Activated CD4-positive, alpha-beta T cell treated with anti-CD3 and anti-CD28 coated beads, Interleukin-2, Interleukin-4, amounts not matched to agents 100 ng/mL and 50 ng/mL, durations not matched to agents 16 hours and 8 hours (primary cell): Measurements from ENCODE around the gene TICRR.
A peak's percentile ranks its signal among the peaks of the same experiment; 100 is the strongest.
"Not testable (repeated sequence)": the region's sequence is repeated elsewhere in the genome, so short reads cannot be mapped to it uniquely, and the experiment has no call there.

ENCODE experiments used
- DNase-seq: peaks from one replicate; pipeline ENCODE4 v3.0.0-alpha.2; 2020; ENCODE audit warnings: low spot score

TICRR gene

GRCh38 chr15:89575146-89575655 is at the start of gene TICRR:
TSS of gene TICRR (plus strand) at chr15:89575469. CDS start at chr15:89575587, 118 bp downstream.
- peak; percentile 99 for DNase-seq

- DNase-seq, result no peak
These were observed 49.1 kb upstream of the TICRR start for GRCh38 chr15:89526181-89526580.

- no peak for DNase-seq
These were observed 48.4 kb upstream of the TICRR start for GRCh38 chr15:89526601-89527441.

- DNase-seq, result no peak
These were observed 46.4 kb upstream of the TICRR start for GRCh38 chr15:89528757-89529352.

- DNase-seq, result no peak
These were observed 44.3 kb upstream of the TICRR start for GRCh38 chr15:89530976-89531375.

- DNase-seq, result no peak
These were observed 43.3 kb upstream of the TICRR start for GRCh38 chr15:89531796-89532537.

- DNase-seq, result no peak
These were observed 41.3 kb upstream of the TICRR start for GRCh38 chr15:89533861-89534544.

- no peak for DNase-seq
These were observed 36.2 kb upstream of the TICRR start for GRCh38 chr15:89539027-89539426.

- DNase-seq, result no peak
These were observed 32.9 kb upstream of the TICRR start for GRCh38 chr15:89542369-89542768.

GRCh38 chr15:89543389-89543788 is 31.9 kb upstream of the TICRR start:
- DNase-seq, result no peak

GRCh38 chr15:89549138-89549537 is 26.1 kb upstream of the TICRR start:
- DNase-seq, result not testable (repeated sequence)

GRCh38 chr15:89550427-89550826 is 24.8 kb upstream of the TICRR start:
- no peak for DNase-seq

GRCh38 chr15:89551550-89551949 is 23.7 kb upstream of the TICRR start:
- DNase-seq, result peak; percentile 5

- no peak for DNase-seq
These were observed 21.6 kb upstream of the TICRR start for GRCh38 chr15:89553632-89554031.

GRCh38 chr15:89554247-89554646 is 21.0 kb upstream of the TICRR start:
- DNase-seq, result no peak

GRCh38 chr15:89555768-89556167 is 19.5 kb upstream of the TICRR start:
- no peak for DNase-seq

GRCh38 chr15:89556413-89557262 is 18.6 kb upstream of the TICRR start:
- peak; percentile 52 for DNase-seq

GRCh38 chr15:89559769-89560264 is 15.5 kb upstream of the TICRR start:
- DNase-seq, result no peak

- no peak for DNase-seq
These were observed 9.1 kb upstream of the TICRR start for GRCh38 chr15:89566181-89566580.

GRCh38 chr15:89566621-89567294 is 8.5 kb upstream of the TICRR start:
- no peak for DNase-seq
